PFSK-1 (cell line): ENCODE data around the gene UBTD1.

Experiments used
- FOXP2 ChIP-seq: optimal IDR thresholded peaks from 2 replicates; pipeline ENCODE3; 2011; ENCODE audit warnings: borderline replicate concordance, control low read depth, inconsistent platforms; ENCODE audit not compliant: insufficient read depth; ENCODE audit errors: extremely low read length, extremely low read depth
- POLR2AphosphoS5 ChIP-seq: IDR thresholded peaks from 2 replicates; pipeline ENCODE4 v1.6.1; 2012; ENCODE audit warnings: low read depth, mild to moderate bottlenecking, control low read depth, low read length, moderate library complexity
- SIN3A ChIP-seq: IDR thresholded peaks from 2 replicates; pipeline ENCODE4 v1.6.1; 2012; ENCODE audit warnings: mild to moderate bottlenecking, low read length, moderate library complexity, borderline replicate concordance; ENCODE audit not compliant: insufficient read depth
- TAF1 ChIP-seq: IDR thresholded peaks from 2 replicates; pipeline ENCODE4 v1.6.1; 2012; ENCODE audit warnings: low read length, control low read depth, borderline replicate concordance; ENCODE audit not compliant: insufficient read depth
- TF ChIP-seq, protein P1 (sequence below), 2 experiments: IDR thresholded peaks; 2 replicates each; pipeline versions ENCODE4 v1.6.1 to v1.8.0; 2011 to 2012; ENCODE audit warnings: low read depth in 2 of 2, low read length in 2 of 2, control low read depth in 1 of 2, inconsistent platforms in 1 of 2, mild to moderate bottlenecking in 1 of 2, moderate library complexity in 1 of 2; ENCODE audit not compliant: insufficient read depth in 1 of 2

GRCh38 chr10:97465982-97466381 is 32.7 kb upstream of the UBTD1 start:
- no peak for TF ChIP-seq TAF1
- TF ChIP-seq POLR2AphosphoS5 = no peak
- TF ChIP-seq, protein P1, sequence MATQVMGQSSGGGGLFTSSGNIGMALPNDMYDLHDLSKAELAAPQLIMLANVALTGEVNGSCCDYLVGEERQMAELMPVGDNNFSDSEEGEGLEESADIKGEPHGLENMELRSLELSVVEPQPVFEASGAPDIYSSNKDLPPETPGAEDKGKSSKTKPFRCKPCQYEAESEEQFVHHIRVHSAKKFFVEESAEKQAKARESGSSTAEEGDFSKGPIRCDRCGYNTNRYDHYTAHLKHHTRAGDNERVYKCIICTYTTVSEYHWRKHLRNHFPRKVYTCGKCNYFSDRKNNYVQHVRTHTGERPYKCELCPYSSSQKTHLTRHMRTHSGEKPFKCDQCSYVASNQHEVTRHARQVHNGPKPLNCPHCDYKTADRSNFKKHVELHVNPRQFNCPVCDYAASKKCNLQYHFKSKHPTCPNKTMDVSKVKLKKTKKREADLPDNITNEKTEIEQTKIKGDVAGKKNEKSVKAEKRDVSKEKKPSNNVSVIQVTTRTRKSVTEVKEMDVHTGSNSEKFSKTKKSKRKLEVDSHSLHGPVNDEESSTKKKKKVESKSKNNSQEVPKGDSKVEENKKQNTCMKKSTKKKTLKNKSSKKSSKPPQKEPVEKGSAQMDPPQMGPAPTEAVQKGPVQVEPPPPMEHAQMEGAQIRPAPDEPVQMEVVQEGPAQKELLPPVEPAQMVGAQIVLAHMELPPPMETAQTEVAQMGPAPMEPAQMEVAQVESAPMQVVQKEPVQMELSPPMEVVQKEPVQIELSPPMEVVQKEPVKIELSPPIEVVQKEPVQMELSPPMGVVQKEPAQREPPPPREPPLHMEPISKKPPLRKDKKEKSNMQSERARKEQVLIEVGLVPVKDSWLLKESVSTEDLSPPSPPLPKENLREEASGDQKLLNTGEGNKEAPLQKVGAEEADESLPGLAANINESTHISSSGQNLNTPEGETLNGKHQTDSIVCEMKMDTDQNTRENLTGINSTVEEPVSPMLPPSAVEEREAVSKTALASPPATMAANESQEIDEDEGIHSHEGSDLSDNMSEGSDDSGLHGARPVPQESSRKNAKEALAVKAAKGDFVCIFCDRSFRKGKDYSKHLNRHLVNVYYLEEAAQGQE (IDR thresholded peaks at IDR 0.05; ENCODE audit: insufficient read depth in 1 of 2, low read depth in 2 of 2, low read length in 2 of 2) = no peak
- no peak for TF ChIP-seq SIN3A
- no peak for TF ChIP-seq FOXP2
